Thyroid gland (tissue), 4 donors: ENCODE results near the gene CLDN12. TPM values are rescaled to one million over a fixed set of nuclear protein-coding genes. Genes with fewer than 3 reads are reported as not detected.
"Not testable (repeated sequence)": the region's sequence is repeated elsewhere in the genome, so short reads cannot be mapped to it uniquely, and the experiment has no call there.

ENCODE experiments used
- DNase-seq, 2 donors: peaks; one replicate each; pipeline ENCODE4 v3.0.0-alpha.2; 2019
- H3K27ac ChIP-seq, 3 donors: fragments of 200-600 bp; sonication (generic); 1 replicate in 2 of 3; 2 replicates in 1 of 3; pipeline ENCODE4 v1.5.1; 2016 to 2019; ENCODE audit warnings: mild to moderate bottlenecking in 1 of 3, moderate library complexity in 1 of 3
- H3K27me3 ChIP-seq: fragments of 200-600 bp; sonication (generic); one replicate; pipeline ENCODE4 v1.5.1; 2019
- H3K36me3 ChIP-seq, 2 donors: fragments of 200-600 bp; sonication (generic); one replicate each; pipeline ENCODE4 v1.5.1; 2016 to 2019
- H3K4me1 ChIP-seq, 2 donors: fragments of 200-600 bp; sonication (generic); one replicate each; pipeline ENCODE4 v1.5.1; 2017 to 2019
- H3K4me3 ChIP-seq, 3 donors: fragments of 200-600 bp; sonication (generic); replicated peaks in 1 of 3; 1 replicate in 2 of 3; 2 replicates in 1 of 3; pipeline ENCODE4 v1.5.1; 2016; ENCODE audit warnings: mild to moderate bottlenecking in 1 of 3
- H3K9me3 ChIP-seq: fragments of 200-600 bp; sonication (generic); one replicate; pipeline ENCODE4 v1.5.1; 2017
- CTCF ChIP-seq, 6 experiments: fragments of 200-600 bp in 3 of 6; fragments of 450-650 bp in 3 of 6; sonication (generic) in 3 of 6; IDR thresholded peaks; one replicate each; pipeline ENCODE4 v1.5.1; 2016 to 2019; ENCODE audit warnings: antibody characterized with exemption in 6 of 6, mild to moderate bottlenecking in 2 of 6, inconsistent platforms in 1 of 6, moderate library complexity in 1 of 6
- POLR2A ChIP-seq, 2 donors: fragments of 450-650 bp; IDR thresholded peaks; one replicate each; pipeline ENCODE4 v1.6.1; 2017; ENCODE audit warnings: antibody characterized with exemption in 2 of 2, mild to moderate bottlenecking in 2 of 2, moderate library complexity in 1 of 2
- WGBS, 2 donors: methylation state at CpG; one replicate each; pipeline ENCODE4 v1.1.5; 2017; 5-methylcytosine and 5-hydroxymethylcytosine counted together
- intact Hi-C: fragments of 100-400 bp; cut with DNase I; formaldehyde crosslinking; loops from one replicate; pipeline ENCODE4 v1.15.1; 2023
- total RNA-seq, 4 donors: library from RNA; depleted of rRNA; stranded (reverse); fragments of >200 nt; gene quantifications; one replicate each; pipeline ENCODE4 v1.2.3, GENCODE V29; 2016

The CLDN12 gene
- total RNA-seq, 4 donors from 2014 or later: 22.8 to 35.5 (median 29.3) TPM

GRCh38 chr7:90458104-90458503 is 54.8 kb downstream of the CLDN12 start:
- Histone ChIP-seq H3K36me3 (no peaks in the 10 kb centered on the region), H3K27ac (no peak overlapping the region), H3K4me3 (no peak overlapping the region), H3K4me1 (peaks cover 10 to 15% of the 10 kb centered on the region in 2 donors), H3K9me3 (no peaks in the 10 kb centered on the region), H3K27me3 (no peaks in the 10 kb centered on the region)
- DNase-seq: no peak
- intact Hi-C loops: loop anchor here (10.0 kb wide), 2 partner anchors 167 to 577 kb away; no protein-coding TSS in a partner anchor
- TF ChIP-seq POLR2A (IDR thresholded peaks at IDR 0.05): no peak
- no peak for TF ChIP-seq CTCF (IDR thresholded peaks at IDR 0.05)
- WGBS, 2 donors: 83 to 86% methylated on average over 2 of the region's 2 CpGs

DNA sequence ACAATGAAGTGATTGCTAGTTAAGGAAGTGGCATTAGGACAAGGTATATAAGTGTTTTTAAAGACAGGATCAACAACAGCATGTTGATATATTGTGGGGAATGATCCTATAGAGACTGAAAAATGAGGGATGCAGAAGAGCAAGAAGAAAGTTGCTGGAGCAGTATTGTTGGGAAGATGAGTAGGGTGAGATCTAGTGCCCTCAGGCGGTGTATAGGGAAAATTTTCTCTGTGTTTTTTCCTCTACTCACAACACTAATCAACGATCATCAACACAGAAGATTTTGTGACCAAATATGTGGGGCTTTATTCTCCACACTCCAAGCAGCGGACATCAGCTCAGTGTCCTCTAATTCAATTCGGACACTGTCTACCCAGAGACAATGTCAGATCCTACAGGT is 56.6 kb downstream of the CLDN12 start:
- no peak for DNase-seq
- 80 to 86% methylated on average over 4 of the region's 4 CpGs for WGBS, 2 donors
- intact Hi-C loops: loop anchor here (10.0 kb wide), 2 partner anchors 165 to 575 kb away; no protein-coding TSS in a partner anchor
- H3K27ac ChIP-seq: no peak overlapping the region
- no peaks in the 10 kb centered on the region for H3K27me3 ChIP-seq
- no peak overlapping the region for H3K4me3 ChIP-seq
- H3K4me1 ChIP-seq: peaks cover 9 to 15% of the 10 kb centered on the region in 2 donors
- TF ChIP-seq CTCF (IDR thresholded peaks at IDR 0.05): no peak
- no peak for TF ChIP-seq POLR2A (IDR thresholded peaks at IDR 0.05)
- H3K36me3 ChIP-seq: no peaks in the 10 kb centered on the region
- H3K9me3 ChIP-seq: no peaks in the 10 kb centered on the region

- peak; percentile 46 to 54 for DNase-seq
- H3K4me1 ChIP-seq: peaks cover 5 to 7% of the 10 kb centered on the region in 2 donors
- intact Hi-C loops: no loop called here
- TF ChIP-seq CTCF (IDR thresholded peaks at IDR 0.05): no peak
- TF ChIP-seq POLR2A (IDR thresholded peaks at IDR 0.05): no peak
- H3K27ac ChIP-seq: peak overlapping the region; percentile 57 to 63 (median 57)
- no peaks in the 10 kb centered on the region for H3K36me3 ChIP-seq
- H3K4me3 ChIP-seq: no peak overlapping the region
- H3K27me3 ChIP-seq: no peaks in the 10 kb centered on the region
- no peaks in the 10 kb centered on the region for H3K9me3 ChIP-seq
Measured at GRCh38 chr7:90461219-90461618, 58.0 kb downstream of the CLDN12 start.

DNA sequence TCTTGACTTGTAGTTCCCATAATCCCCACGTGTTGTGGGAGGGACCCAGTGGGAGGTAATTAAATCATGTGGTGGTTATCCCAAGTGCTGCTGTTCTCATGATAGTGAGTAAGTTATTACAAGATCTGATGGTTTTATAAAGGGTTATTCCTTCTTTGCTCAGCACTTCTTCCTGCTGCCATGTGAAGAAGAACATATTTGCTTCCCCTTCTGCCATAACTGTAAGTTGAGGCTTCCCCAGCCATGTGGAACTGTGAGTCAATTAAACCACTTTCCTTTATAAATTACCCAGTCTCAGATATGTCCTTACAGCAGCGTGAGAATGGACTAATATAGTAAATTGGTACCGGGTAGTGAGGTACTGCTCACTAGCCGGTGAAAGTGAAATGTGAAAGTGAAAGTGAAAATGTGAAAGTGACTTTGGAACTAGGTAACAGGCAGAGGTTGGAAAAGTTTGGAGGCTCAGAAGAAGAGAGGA is 59.9 kb downstream of the CLDN12 start:
- H3K27ac ChIP-seq, H3K9me3 ChIP-seq, H3K36me3 ChIP-seq, DNase-seq, H3K27me3 ChIP-seq, H3K4me1 ChIP-seq, H3K4me3 ChIP-seq, intact Hi-C loops: not testable (repeated sequence)
- 69 to 70% methylated on average over 4 of the region's 4 CpGs for WGBS, 2 donors

Other genes with a start within 250 kb of the CLDN12 start
- gene STEAP1, start 249.0 kb upstream of the CLDN12 start, total RNA-seq: 10 to 100 TPM in 1 of 4 donors, 1 to 10 TPM in 3; 1.4 to 27.5 (median 7.3) TPM
- 10 to 100 TPM; 11.9 to 34.3 (median 27.4) TPM for gene STEAP2, start 191.7 kb upstream of the CLDN12 start, total RNA-seq
- 10 to 100 TPM; 12.6 to 73.8 (median 32.5) TPM for gene CFAP69, start 158.3 kb upstream of the CLDN12 start, total RNA-seq
- not detected for gene FAM237B, start 82.2 kb upstream of the CLDN12 start, total RNA-seq
- 10 to 100 TPM; 25.0 to 41.4 (median 33.2) TPM for gene GTPBP10, start 56.7 kb upstream of the CLDN12 start, total RNA-seq
- not detected for gene PTTG1IP2, start 66.2 kb downstream of the CLDN12 start, total RNA-seq
- gene CDK14, start 192.9 kb downstream of the CLDN12 start, total RNA-seq: 10 to 100 TPM; 29.3 to 37.8 (median 33.0) TPM